HEK293 (cell line): ENCODE measurements around the gene INF2.

Experiments
- CTCF ChIA-PET: fragments of 350-600 bp; formaldehyde crosslinking; extraction: SDS; loops from one replicate; lab custom pipeline; 2021; ENCODE audit warnings: antibody characterized with exemption; lab: Yijun Ruan, JAX
- POLR2A ChIA-PET: fragments of 300-600 bp; formaldehyde crosslinking; extraction: SDS; loops from one replicate; lab custom pipeline; 2020; ENCODE audit warnings: antibody characterized with exemption, inconsistent platforms; lab: Yijun Ruan, JAX
- H3K27ac ChIP-seq: fragments of 200-500 bp; sonication (Bioruptor generic); 2 replicates; pipeline ENCODE4 v1.5.1; 2014; ENCODE audit warnings: low read depth, low read length, control low read depth, inconsistent platforms; ENCODE audit errors: extremely low read depth
- H3K36me3 ChIP-seq, 2 experiments: fragments of 200-500 bp in 1 of 2; sonication (Bioruptor generic) in 1 of 2; 1 replicate in 1 of 2; 2 replicates in 1 of 2; pipeline ENCODE4 v1.5.1; 2014 to 2017; ENCODE audit warnings: inconsistent platforms in 2 of 2, low read length in 2 of 2; ENCODE audit not compliant: control insufficient read depth in 2 of 2, insufficient read depth in 1 of 2
- H3K4me1 ChIP-seq: fragments of 200-500 bp; sonication (Bioruptor generic); 2 replicates; pipeline ENCODE4 v1.5.1; 2014; ENCODE audit warnings: mild to moderate bottlenecking, low read length, inconsistent platforms; ENCODE audit not compliant: control insufficient read depth, insufficient read depth
- H3K4me3 ChIP-seq: 2 replicates; pipeline ENCODE4 v1.5.1; 2011; ENCODE audit warnings: low read depth, mild to moderate bottlenecking, control low read depth, low read length, moderate library complexity
- H3K9me3 ChIP-seq: fragments of 200-500 bp; sonication (Bioruptor generic); 2 replicates; pipeline ENCODE4 v1.5.1; 2014; ENCODE audit warnings: low read depth, low read length, inconsistent platforms; ENCODE audit not compliant: control insufficient read depth, insufficient read depth
- GFI1B ChIP-seq: fragments of 450-650 bp; formaldehyde crosslinking; IDR thresholded peaks from 2 replicates; pipeline ENCODE4 v1.5.1; 2016; ENCODE audit warnings: missing biosample characterization, missing genetic modification characterization
- GLI4 ChIP-seq: fragments of 450-650 bp; formaldehyde crosslinking; IDR thresholded peaks from 2 replicates; pipeline ENCODE4 v1.5.1; 2016; ENCODE audit warnings: missing biosample characterization, missing genetic modification characterization
- KLF1 ChIP-seq: fragments of 450-650 bp; formaldehyde crosslinking; IDR thresholded peaks from 2 replicates; pipeline ENCODE4 v1.5.1; 2016; ENCODE audit warnings: missing biosample characterization, missing genetic modification characterization
- KLF7 ChIP-seq: fragments of 450-650 bp; formaldehyde crosslinking; IDR thresholded peaks from 2 replicates; pipeline ENCODE4 v1.5.1; 2016; ENCODE audit warnings: missing biosample characterization, missing genetic modification characterization, borderline replicate concordance
- KLF8 ChIP-seq: fragments of 450-650 bp; formaldehyde crosslinking; IDR thresholded peaks from 2 replicates; pipeline ENCODE4 v1.5.1; 2016; ENCODE audit warnings: missing biosample characterization, missing genetic modification characterization
- KLF9 ChIP-seq: fragments of 450-650 bp; formaldehyde crosslinking; IDR thresholded peaks from 2 replicates; pipeline ENCODE4 v1.5.1; 2016; ENCODE audit warnings: missing biosample characterization, missing genetic modification characterization, low read depth
- REST ChIP-seq: fragments of 450-650 bp; formaldehyde crosslinking; IDR thresholded peaks from 2 replicates; pipeline ENCODE4 v1.5.1; 2016; ENCODE audit warnings: missing biosample characterization, missing genetic modification characterization
- SETDB1 ChIP-seq: IDR thresholded peaks from one replicate; pipeline ENCODE4 v1.6.1; 2017; ENCODE audit warnings: mild to moderate bottlenecking, low read length, moderate library complexity, mixed read lengths; ENCODE audit not compliant: insufficient read length
- YY2 ChIP-seq: fragments of 450-650 bp; formaldehyde crosslinking; IDR thresholded peaks from 2 replicates; pipeline ENCODE4 v1.5.1; 2016; ENCODE audit warnings: missing biosample characterization, missing genetic modification characterization
- ZBTB6 ChIP-seq: fragments of 450-650 bp; formaldehyde crosslinking; IDR thresholded peaks from 2 replicates; pipeline ENCODE4 v1.5.1; 2017; ENCODE audit warnings: missing biosample characterization, missing genetic modification characterization
- ZBTB7A ChIP-seq: fragments of 450-650 bp; formaldehyde crosslinking; IDR thresholded peaks from 2 replicates; pipeline ENCODE4 v1.5.1; 2016; ENCODE audit warnings: low read depth, missing biosample characterization, missing genetic modification characterization
- ZBTB8A ChIP-seq: fragments of 450-650 bp; formaldehyde crosslinking; IDR thresholded peaks from 2 replicates; pipeline ENCODE4 v1.5.1; 2016; ENCODE audit warnings: missing biosample characterization, missing genetic modification characterization
- ZNF132 ChIP-seq: fragments of 450-650 bp; formaldehyde crosslinking; IDR thresholded peaks from 2 replicates; pipeline ENCODE4 v1.5.1; 2017; ENCODE audit warnings: missing biosample characterization, missing genetic modification characterization, borderline replicate concordance
- ZNF157 ChIP-seq: fragments of 450-650 bp; formaldehyde crosslinking; IDR thresholded peaks from 2 replicates; pipeline ENCODE4 v1.5.1; 2016; ENCODE audit warnings: missing biosample characterization, missing genetic modification characterization
- ZNF175 ChIP-seq: fragments of 450-650 bp; formaldehyde crosslinking; IDR thresholded peaks from 2 replicates; pipeline ENCODE4 v1.5.1; 2016; ENCODE audit warnings: missing biosample characterization, missing genetic modification characterization
- ZNF248 ChIP-seq: fragments of 450-650 bp; formaldehyde crosslinking; IDR thresholded peaks from 2 replicates; pipeline ENCODE4 v1.5.1; 2017; ENCODE audit warnings: missing biosample characterization, missing genetic modification characterization
- ZNF311 ChIP-seq: fragments of 450-650 bp; formaldehyde crosslinking; IDR thresholded peaks from 2 replicates; pipeline ENCODE4 v1.5.1; 2017; ENCODE audit warnings: missing biosample characterization, missing genetic modification characterization, borderline replicate concordance
- ZNF335 ChIP-seq: fragments of 450-650 bp; formaldehyde crosslinking; conservative IDR thresholded peaks from 2 replicates; pipeline ENCODE4 v1.5.1; 2016; ENCODE audit warnings: missing biosample characterization, missing genetic modification characterization
- ZNF521 ChIP-seq: fragments of 450-650 bp; formaldehyde crosslinking; IDR thresholded peaks from 2 replicates; pipeline ENCODE4 v1.5.1; 2017; ENCODE audit warnings: missing biosample characterization, mild to moderate bottlenecking, missing genetic modification characterization
- ZNF560 ChIP-seq: fragments of 450-650 bp; formaldehyde crosslinking; IDR thresholded peaks from 2 replicates; pipeline ENCODE4 v1.5.1; 2017; ENCODE audit warnings: missing biosample characterization, missing genetic modification characterization, borderline replicate concordance
- ZNF561 ChIP-seq: fragments of 450-650 bp; IDR thresholded peaks from 2 replicates; pipeline ENCODE4 v1.5.1; 2018; ENCODE audit warnings: missing biosample characterization, missing genetic modification characterization, borderline replicate concordance
- ZNF600 ChIP-seq: fragments of 450-650 bp; formaldehyde crosslinking; IDR thresholded peaks from 2 replicates; pipeline ENCODE4 v1.5.1; 2016; ENCODE audit warnings: missing biosample characterization, missing genetic modification characterization
- ZNF626 ChIP-seq: fragments of 450-650 bp; sonication (Bioruptor Pico); formaldehyde crosslinking; IDR thresholded peaks from 2 replicates; pipeline ENCODE4 v1.5.1; 2018; ENCODE audit warnings: missing biosample characterization, missing genetic modification characterization, inconsistent platforms
- ZNF645 ChIP-seq: fragments of 450-650 bp; formaldehyde crosslinking; IDR thresholded peaks from 2 replicates; pipeline ENCODE4; 2016; ENCODE audit warnings: missing biosample characterization, missing genetic modification characterization
- ZNF664 ChIP-seq: fragments of 450-650 bp; formaldehyde crosslinking; IDR thresholded peaks from 2 replicates; pipeline ENCODE4 v1.5.1; 2016; ENCODE audit warnings: missing biosample characterization, missing genetic modification characterization
- TF ChIP-seq, protein P1 (sequence below): fragments of 450-650 bp; formaldehyde crosslinking; IDR thresholded peaks from 2 replicates; pipeline ENCODE4 v1.5.1; 2016; ENCODE audit warnings: missing biosample characterization, missing genetic modification characterization

Gene INF2

DNA sequence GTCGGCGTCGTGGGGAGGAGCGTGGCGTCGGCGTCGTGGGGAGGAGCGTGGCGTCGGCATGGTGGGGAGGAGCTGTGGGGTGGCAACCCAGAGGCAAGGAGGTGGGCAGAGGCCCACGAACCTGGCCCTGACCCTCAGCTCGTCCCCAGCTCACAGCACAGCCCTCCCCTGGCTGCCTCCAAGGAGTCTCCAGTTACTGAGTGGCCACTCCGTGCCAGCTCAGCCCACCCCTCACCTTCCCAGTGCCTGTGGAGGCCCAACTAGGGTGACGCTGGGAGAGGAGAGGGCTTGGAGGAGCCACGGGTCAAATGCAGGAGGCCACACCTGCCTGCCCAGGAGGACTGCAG is 40.4 kb downstream of the INF2 start (continued):
- TF ChIP-seq ZNF645 (tag by site-specific recombination) (no peak), ZNF335 (tag by site-specific recombination) (no peak), ZNF132 (no peak), ZNF560 (no peak)

DNA sequence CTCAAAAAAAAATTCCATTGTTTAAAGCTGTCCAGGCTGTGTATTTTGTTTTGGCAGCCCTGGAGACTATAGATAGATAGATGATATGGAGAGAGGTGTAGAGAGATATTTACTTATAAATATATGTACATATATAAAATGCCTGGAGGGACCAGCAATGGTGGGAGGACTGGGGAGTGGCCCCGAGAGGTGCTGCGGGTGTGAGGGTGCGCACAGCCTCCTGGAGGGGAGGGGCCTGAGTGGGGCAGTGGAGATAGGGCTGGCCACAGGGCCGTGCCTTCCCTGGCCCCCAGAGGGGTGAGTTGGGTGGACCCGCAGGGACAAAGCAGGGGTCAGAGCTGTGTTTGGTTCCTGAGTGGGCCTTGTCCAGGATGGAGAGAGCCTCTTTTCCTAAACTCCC is 41.1 kb downstream of the INF2 start:
- Histone ChIP-seq H3K4me1 (no peaks in the 10 kb centered on the region), H3K27ac (no peak overlapping the region), H3K4me3 (no peak overlapping the region), H3K36me3 (no peaks in the 10 kb centered on the region), H3K9me3 (no peaks in the 10 kb centered on the region)
- TF ChIP-seq KLF9 (tag by site-specific recombination): no peak
- no peak for TF ChIP-seq SETDB1
- no peak for TF ChIP-seq ZNF521
- no peak for TF ChIP-seq ZNF175 (tag by site-specific recombination)
- TF ChIP-seq, protein P1, sequence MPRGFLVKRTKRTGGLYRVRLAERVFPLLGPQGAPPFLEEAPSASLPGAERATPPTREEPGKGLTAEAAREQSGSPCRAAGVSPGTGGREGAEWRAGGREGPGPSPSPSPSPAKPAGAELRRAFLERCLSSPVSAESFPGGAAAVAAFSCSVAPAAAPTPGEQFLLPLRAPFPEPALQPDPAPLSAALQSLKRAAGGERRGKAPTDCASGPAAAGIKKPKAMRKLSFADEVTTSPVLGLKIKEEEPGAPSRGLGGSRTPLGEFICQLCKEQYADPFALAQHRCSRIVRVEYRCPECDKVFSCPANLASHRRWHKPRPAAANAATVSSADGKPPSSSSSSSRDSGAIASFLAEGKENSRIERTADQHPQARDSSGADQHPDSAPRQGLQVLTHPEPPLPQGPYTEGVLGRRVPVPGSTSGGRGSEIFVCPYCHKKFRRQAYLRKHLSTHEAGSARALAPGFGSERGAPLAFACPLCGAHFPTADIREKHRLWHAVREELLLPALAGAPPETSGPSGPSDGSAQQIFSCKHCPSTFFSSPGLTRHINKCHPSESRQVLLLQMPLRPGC (tag by site-specific recombination): no peak
- no peak for TF ChIP-seq ZNF626 (tag by site-specific recombination)
- no peak for TF ChIP-seq KLF8 (tag by site-specific recombination)
- no peak for TF ChIP-seq ZNF157 (tag by site-specific recombination)
- no peak for TF ChIP-seq KLF7 (tag by site-specific recombination)
- TF ChIP-seq ZBTB8A: no peak
- no peak for TF ChIP-seq ZNF248
- TF ChIP-seq ZNF600: no peak
- ChIA-PET POLR2A (no interaction called here), CTCF (interaction anchor here (0.7 to 1.2 kb wide), 3 partner anchors 19 to 535 kb away, joined by 3 read pairs; no protein-coding TSS in a partner anchor)

GRCh38 chr14:104731320-104732294 is 42.2 kb downstream of the INF2 start:
- H3K9me3 ChIP-seq: no peaks in the 10 kb centered on the region
- no peak overlapping the region for H3K27ac ChIP-seq
- no peaks in the 10 kb centered on the region for H3K4me1 ChIP-seq
- POLR2A ChIA-PET: interaction anchor here (0.9 kb wide), 1 partner anchor 21 kb away, joined by 3 read pairs; the partner anchor contains the start of gene SIVA1
- H3K36me3 ChIP-seq: no peaks in the 10 kb centered on the region
- no peak overlapping the region for H3K4me3 ChIP-seq
- CTCF ChIA-PET: interaction anchor here (1.2 kb wide), 1 partner anchor 18 kb away, joined by 3 read pairs; no protein-coding TSS in a partner anchor
- no peak for TF ChIP-seq ZBTB6
- no peak for TF ChIP-seq ZNF664
- TF ChIP-seq KLF1 (tag by site-specific recombination): no peak
- no peak for TF ChIP-seq GFI1B (tag by site-specific recombination)
- no peak for TF ChIP-seq GLI4 (tag by site-specific recombination)
- TF ChIP-seq ZBTB7A (tag by site-specific recombination): no peak
- TF ChIP-seq REST: no peak
- no peak for TF ChIP-seq ZNF561
- no peak for TF ChIP-seq YY2 (tag by site-specific recombination)
- no peak for TF ChIP-seq ZNF311 (tag by site-specific recombination)
